ENCODE data around the gene CFDP1.

CFDP1 gene

DNA sequence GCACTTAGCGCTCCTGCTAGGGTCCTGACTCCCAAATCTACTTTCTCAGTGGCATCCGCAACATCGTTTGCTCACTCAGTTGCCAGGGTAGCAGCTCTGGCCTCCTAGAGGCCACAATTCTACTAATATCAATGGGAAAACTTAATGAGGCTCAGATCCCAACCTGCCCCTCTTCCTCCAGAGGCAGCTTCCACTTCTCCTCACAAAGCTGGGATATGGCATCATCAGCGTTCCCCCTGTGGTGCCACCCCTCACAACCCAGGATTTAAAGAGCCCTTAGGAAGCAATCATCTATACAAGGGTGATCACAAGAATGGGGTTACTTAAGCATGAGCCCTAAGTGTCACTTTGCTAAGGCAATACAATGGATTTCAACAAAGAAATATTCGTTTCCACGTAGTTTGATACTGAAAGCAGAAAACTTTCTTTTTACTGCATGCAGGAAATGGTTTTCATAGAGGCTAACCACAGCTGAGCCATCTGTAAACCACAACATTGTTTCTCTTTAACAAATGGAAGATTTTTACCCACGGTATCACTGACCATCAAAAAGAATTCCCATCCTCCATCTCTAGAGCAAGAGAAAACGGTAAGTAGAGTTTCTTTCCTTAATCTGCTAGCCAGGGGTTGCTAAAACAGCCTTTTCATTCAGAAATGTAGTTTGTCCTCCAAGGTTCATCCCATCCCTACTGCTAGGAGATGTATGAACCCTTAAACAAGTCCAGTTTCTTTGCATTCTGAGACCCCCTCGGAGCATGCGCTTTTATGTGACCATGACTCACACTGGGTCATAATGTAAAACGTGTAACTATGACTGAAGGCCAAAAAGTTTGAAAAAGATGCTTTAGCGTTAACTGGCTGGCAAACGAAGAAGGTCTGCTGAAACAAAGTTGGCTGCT lies 113.5 kb downstream of the CFDP1 start:
- no peak for DNase-seq (ENCODE audit: low read depth in 2 of 2)

DNA sequence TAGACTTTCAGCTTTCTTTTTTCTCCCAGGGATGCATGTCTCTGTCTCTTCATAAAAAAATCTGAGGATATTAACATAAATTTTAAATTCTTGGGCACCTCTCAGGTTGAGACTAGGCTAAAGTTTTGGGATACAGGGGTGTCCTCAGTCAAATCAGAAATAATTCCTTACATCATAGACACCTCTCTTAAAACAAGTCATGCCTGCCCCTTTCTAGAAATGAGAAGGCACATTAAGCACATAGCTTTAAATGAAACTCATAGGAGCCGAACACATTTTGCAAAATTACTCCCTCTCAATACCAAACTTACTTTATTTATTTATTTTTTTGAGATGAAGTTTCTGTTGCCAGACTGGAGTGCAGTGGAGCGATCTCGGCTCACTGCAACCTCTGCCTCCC lies 114.6 kb downstream of the CFDP1 start:
- DNase-seq (ENCODE audit: low read depth in 2 of 2), result no peak

DNA sequence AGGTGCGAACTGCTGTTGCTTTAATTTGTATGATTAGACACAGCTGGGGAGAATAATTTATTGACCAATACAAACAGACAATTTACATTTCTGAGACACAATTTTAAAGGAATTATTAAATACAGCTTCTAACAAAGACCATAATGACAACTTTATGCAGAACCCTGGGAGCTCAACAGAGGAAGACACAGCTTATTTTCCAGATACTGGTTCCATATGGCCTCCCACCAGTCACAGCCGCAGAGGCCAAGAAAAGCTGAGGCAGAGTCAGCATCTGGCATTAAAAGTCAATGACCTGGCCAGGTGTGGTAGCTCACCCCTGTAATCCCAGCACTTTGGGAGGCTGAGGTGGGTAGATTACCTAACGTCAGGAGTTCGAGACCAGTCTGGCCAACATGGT lies 115.8 kb downstream of the CFDP1 start:
- DNase-seq (ENCODE audit: low read depth in 2 of 2), result no peak

DNA sequence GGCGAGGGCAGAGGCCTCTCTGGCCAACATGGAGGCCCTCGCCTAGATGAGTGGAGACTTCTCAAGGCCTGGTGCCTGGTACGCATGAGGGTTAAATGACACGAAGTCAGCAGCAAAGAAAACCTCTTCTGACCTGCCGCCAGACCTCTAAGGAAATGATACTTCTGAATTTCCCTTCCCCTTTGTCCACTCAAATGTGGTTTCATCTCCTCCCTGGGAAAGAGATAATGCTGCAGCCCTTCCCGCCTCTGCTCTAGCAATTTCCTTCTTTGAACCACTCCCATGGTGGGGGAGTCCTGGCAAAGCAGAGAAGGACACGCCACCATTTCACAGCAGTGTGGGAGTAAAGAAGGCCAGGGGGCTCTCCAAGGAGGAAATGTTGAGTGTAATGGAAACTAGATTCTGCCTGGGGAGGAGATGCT lies 116.2 kb downstream of the CFDP1 start:
- DNase-seq (ENCODE audit: low read depth in 2 of 2), result no peak

DNA sequence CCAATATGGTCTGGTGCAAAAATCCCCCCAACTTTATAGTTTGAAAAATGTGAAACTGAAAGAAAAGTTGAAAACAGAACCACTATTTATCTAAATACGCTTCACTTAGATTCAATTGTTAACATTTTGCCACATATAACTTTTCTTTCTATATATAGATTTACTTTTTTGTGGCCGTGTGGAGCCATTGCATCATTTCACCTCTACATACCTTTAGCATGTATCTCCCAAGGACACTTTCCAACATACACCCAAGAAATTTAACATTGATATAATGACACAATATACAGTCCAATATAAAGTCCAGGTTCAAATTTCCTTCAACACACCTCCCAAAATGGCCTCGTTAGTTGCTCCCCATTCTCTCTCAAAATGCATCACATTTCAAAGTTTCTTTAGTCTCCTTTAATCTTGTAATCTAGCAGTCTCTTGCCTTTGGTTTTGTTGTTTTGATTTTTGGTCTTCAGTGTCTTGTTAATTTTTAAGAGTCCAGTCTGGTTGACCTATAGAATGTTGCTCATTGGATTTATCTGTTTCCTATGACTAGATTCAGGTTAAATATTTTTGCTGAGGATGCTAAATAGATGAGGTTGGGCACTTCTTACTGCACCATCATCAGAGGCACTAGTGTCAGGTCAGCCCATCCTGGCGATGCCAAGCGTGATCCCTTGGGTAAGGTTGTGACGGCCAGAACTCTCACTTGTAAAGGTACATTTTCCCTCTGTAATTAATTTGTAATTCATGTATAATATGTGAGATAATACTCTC lies 117.6 kb downstream of the CFDP1 start:
- DNase-seq (ENCODE audit: low read depth in 2 of 2), result no peak

DNA sequence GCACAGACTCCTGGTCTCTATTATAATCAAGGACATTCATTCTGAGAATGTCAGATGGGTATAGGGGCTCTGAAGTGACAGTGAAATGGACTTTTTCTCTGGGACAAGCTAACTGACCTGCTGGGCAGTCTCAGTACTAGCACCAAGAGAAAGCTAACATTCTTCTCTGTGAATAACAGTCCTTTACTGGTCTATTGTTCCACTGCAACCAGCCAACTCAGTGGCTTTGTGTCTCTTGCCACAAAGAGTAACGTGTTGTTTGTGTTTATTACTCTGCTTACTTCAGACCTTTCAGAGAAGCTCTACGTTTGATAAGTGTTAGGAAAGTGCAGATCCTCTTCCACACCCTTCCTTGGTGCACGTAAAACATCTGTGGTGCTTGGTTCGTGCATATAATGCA lies 120.4 kb downstream of the CFDP1 start:
- no peak for DNase-seq (ENCODE audit: low read depth in 2 of 2)

DNA sequence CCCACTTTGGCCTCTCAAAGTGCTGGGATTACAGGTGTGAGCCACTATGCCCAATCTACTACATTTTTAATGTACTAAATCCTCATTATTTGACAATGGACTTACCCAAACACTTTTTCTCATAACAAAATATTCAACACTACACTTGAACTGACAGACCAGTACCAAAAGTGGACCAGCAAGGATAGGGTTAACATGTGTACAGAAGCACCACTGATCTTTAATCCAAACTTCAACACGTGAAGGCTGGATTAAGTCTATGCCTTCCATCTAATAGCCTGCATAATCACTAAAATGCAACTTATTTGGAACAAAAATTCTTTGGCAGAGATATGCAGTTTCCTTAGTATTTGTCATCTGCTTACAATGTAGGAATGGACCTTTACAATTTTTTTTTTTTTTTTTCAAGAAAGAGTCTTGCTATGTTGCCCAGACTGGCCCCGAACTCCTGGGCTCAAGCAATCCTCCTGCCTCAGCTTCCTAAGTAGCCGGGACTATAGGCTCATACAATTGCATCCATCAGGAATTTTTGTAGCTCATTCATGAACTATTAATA lies 121.8 kb downstream of the CFDP1 start:
- no peak for DNase-seq (ENCODE audit: low read depth in 2 of 2)

DNA sequence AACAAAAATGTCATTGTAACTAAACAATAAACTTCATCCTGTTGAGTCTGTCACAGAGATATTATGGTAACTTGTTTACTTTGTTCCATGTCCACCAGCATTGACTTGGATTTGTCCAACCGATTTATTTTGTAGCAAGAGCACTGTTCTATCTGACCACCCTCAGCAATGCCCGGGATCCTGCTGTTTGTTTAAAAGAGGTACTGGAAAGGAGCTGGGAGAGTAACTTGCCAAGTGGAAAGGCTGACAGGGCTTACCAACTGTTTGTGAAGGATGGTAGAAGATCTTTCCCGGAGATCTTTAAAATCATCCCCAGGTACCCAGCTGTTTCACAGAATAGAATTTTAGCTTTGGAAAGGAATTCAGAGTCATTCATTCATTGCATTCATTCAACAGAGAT lies 122.8 kb downstream of the CFDP1 start:
- no peak for DNase-seq (ENCODE audit: low read depth in 2 of 2)

DNA sequence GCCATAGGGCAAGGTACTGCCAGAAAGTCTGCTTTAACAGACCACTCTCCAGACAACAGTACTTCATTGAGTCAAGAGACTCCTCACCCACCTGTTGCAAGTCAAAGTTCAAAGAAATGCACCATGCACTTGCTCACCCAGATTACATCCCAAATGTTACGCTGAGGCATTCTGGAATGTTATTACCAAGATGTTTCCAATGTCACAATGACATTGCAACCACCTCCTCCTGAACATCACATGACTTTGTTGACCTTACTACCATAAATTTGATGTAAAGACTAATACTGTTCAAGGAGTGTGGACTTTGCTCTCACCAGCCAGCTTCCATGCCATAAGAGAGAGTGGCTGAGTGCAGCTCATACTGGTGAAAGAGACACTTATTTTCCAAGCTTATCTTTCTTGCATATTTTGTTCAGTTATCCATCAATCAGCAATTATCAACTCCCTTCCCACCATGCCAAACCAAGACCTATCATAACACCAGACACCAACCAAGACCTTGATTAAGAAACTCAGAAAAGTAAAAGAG lies 123.3 kb downstream of the CFDP1 start:
- DNase-seq (ENCODE audit: low read depth in 2 of 2), result no peak

DNA sequence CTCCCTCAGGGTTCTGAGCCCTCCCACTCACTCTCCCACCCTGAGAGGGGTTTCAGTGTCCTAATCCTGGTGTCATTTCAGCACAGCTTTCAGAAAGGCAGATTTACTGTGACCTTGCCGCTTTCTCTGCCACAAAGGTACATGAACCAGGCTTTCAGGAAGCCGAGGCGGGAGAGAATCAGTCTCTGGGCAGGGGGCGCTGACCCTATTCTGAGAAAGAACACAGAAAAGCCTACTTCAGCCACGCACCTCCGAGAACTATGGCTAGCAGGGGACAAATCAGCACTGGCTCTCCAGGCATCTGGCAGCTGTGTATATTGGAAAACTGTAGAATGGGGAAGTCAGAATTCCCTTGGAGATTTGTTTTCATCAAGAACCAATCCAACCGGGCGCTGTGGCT lies 124.1 kb downstream of the CFDP1 start:
- DNase-seq (ENCODE audit: low read depth in 2 of 2), result no peak

DNA sequence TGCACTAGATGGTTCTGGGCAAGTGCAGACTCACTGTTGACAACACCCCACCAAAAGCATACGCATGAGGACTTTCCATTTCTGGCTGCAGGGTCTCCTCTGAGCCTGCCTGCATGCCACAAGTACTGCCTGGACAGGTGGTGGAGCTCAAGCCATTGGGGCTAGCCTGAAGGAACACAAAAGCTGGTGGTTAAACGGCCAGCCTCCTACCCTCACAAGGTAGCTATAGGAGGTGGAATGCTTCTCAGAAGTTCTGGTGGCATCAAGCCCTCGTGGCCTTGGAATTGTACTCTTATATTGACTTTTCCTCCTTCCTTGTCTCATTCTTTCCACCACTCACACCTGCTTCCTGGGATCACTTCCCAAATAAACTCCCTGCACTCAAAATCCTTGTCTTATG lies 125.3 kb downstream of the CFDP1 start:
- no peak for DNase-seq (ENCODE audit: low read depth in 2 of 2)

DNA sequence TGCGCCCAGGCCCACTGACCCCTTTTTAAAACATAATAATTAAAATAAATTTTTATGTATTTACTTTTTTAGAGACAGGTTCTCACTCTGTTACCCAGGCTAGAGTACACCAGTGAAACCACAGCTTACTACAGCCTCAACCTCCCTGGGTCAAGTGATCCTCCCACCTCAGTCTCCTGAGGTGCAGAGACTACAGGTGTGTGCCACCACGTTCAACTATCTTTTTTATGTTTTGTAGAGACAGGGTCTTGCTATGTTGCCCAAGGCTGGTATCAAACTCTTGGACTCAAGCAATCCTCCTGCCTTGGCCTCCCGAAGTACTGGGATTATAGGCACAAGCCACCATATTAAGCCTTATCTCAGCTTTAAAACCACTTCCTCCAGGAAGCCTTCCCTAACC lies 125.8 kb downstream of the CFDP1 start:
- DNase-seq (ENCODE audit: low read depth in 2 of 2), result no peak

DNA sequence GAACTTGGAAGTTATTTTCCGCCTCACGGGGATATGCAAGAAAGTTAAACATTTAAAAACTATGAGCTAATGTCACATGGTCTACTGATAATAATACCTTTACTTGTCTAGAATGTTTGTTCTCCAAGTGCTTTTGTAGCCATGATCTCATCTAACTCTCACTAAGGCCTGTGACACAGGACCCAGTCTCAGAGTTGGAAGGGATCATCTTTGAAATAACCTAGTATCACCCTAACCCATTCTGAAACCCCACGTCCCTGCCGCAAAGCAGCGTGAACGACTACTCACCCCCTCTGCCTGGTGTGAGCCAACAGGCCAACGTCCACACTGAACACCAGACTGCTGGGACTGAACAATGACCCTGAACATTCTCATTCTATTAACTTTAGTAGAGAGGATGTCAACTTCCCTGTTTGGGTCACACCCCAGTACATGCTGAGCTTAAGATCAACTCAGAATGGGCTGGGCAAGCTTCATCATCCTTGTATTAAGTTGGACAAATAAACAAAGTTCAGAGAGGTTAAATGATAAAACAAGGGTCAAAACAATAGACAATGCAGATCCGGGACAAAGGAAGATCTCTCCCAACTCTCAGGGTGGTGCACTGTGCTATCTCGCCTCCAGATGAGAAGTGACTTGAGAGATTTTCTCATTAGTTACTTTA lies 127.1 kb downstream of the CFDP1 start:
- DNase-seq (ENCODE audit: low read depth in 2 of 2), result no peak

DNA sequence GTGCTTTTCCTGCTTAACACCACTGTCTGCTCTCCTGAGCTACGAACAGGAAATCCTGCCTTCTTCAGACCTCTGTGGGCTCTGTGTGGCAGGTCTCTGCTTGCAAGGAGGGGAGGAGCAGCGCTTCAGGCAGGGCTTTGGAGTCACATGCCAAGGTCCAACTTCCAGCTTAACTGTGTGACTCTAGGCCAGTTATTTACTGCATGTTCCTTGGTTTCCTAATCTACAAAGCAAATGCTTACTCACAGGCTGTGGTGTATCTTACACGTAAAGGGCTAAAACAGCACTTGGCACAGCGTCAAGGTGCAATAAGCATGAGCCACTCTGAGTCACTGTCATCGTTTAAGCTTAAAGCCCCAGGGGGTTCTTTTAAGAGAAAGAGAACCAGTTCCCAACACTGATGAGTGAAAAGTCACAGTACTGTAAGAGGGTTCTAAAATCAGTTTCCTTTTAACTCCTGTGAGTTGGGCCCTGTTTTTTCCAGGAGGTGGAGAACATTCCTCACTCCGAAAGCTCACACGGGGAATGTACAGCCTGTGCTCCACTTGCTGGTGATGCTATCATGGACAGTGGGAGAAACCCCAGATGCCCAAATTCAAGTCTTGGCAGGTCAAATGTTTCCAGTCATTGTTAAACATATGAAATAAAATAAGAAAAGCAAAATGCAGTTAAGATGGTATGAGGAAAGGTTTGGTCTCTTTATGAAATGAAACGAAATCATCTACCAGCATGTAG lies 127.8 kb downstream of the CFDP1 start:
- DNase-seq (ENCODE audit: low read depth in 2 of 2), result peak; percentile 41 to 42

DNA sequence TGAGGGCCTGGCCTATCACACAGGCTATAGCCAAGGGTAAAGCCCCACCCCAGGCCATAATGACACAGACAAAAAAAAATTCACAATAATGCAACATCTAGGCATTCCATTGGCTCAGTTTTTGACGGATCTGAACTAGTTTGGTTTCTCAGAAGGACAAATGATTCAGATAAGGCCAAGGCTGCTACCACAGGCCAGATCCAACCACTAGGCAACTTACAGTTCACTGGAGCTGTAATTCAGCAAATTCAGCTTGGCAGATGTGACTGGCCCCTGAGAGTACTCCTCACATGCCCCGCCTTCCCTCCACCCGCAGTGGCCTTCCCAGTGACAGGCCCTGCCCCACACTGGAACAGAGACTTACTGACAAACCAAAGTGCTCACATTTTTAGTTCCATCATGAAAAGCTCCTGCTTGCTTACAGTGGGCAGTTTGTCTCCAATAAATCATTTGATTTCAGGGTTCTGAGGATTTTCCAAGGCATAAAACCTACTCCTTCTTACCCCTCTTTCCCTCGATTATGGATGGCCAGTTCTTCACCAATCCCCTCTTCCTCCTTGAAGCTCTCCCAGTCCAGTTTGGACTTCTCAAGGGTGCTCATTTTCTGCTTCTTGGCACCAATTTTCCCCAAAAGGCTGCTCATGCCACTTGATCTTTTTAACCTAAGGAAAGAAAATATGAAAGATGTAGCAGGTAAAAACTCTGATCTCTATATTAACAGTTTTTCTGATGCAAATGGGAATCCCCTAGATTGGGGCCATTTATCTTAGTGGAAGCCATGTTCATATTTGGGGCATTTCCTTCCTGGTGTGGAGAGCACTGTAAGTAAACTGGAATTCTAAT lies 128.6 kb downstream of the CFDP1 start:
- DNase-seq (ENCODE audit: low read depth in 2 of 2), result no peak

DNA sequence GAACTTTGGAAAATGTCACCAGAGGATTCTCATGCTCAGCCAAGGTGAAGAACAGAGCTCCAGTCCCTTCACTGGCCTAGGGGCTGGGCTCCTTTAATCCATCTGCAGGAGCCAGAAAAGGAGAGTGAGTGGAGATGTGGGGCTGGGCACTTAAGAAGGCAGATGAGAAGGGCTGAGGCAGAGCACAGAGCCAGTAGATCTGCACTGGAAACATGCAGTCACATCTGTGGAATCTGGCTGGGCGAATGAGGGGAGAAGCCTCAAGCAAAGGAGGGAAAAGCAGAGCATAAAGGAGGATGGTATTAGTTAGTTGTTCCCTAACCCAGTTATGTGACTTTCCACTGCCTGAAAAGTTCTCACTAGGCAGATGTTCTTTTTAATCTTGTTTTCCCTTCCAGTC lies 131.5 kb downstream of the CFDP1 start:
- DNase-seq (ENCODE audit: low read depth in 2 of 2), result no peak

DNA sequence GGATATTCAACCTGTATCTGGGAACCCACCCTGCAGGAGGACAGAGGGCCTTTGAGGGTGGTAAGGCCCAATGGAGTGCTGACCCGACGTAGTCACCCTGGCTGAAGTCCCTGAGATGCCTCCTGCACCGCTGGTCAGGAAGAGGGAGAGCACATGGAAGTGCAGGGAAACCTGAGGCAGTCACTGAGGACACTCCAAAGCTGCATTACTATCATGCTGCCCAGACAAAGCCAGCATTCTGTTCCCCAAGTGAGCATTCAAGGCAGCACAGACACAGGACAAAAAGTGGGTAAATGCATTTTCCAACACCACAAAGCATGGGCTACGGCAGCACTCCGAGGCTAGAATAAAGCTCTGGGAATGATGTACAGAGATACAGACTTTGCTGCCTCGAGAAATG lies 135.0 kb downstream of the CFDP1 start:
- no peak for DNase-seq (ENCODE audit: low read depth in 2 of 2)

DNA sequence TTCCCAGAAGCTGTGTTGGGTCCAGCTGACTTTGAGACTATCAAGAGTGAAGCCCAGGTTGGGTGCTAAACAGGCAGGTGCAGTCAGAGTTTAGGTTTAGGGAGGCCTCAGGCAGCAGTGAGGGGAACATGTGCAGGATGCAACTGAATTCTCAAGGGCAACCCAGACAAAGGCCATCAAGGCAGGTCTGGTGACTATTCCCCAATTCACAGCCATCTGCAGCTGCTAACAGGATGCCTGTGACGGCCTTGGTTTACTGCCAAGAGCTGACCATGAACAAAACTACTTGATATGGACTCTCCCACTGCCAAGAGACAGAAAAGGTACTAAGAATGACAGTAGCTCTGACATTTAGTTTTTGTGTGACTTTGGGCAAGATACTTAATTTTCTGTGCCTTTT lies 136.7 kb downstream of the CFDP1 start:
- no peak for DNase-seq (ENCODE audit: low read depth in 2 of 2)

DNA sequence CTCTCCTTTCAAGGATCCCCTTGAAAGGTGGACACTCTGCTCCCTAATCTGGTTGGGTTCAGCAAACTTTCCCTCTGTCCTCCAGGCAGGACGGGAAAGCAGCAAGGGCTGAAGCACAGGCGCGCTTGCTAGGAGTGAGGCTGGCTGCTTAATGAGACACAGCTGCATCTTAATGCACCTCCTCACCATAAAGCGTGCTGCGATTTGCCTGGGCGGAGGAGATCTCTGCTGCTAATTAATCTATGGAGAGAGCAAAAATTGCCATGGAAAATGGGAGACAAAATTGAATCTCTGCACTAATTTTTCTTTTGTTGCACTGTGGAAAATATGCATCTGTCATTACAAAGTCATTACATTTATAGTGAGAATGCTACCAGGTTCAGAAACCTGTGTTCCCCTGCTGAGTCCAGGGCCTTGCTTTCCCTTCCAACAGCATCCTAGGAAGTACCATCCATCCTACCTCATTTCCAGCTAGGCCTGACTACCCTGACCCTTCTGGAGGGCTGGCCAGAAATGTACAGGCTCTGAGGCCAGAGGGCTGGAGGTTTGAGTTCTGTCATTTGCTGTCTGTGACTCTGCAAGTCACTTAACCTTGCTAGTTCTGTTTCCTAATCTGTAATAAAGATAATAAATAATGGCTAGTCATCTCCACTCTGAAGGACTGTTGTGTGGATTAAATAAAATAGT lies 138.4 kb downstream of the CFDP1 start:
- no peak for DNase-seq (ENCODE audit: low read depth in 2 of 2)

DNA sequence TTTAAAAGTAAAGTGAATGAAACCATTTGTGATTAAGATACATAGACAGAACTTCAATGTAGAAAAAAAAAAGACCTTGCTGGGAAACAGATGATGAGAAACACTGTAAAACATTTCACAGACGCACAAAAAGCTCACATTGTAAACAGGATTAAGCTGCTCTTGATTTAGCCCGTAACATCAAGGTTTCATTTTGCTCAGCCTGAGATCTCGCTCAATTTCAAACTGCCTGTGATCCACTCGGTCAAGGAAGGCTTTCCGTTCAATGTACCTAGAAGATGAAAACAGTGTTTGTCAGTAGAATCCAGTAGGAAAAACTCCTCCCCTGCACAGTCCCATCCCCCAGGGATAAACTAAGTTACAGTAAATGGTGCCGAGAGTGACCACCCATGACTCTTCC lies 139.5 kb downstream of the CFDP1 start:
- DNase-seq (ENCODE audit: low read depth in 2 of 2), result no peak
